ENCODE results near the gene MYH1.
"Not testable (repeated sequence)": the region's sequence is repeated elsewhere in the genome, so short reads cannot be mapped to it uniquely, and the experiment has no call there.

MYH1 gene

DNA sequence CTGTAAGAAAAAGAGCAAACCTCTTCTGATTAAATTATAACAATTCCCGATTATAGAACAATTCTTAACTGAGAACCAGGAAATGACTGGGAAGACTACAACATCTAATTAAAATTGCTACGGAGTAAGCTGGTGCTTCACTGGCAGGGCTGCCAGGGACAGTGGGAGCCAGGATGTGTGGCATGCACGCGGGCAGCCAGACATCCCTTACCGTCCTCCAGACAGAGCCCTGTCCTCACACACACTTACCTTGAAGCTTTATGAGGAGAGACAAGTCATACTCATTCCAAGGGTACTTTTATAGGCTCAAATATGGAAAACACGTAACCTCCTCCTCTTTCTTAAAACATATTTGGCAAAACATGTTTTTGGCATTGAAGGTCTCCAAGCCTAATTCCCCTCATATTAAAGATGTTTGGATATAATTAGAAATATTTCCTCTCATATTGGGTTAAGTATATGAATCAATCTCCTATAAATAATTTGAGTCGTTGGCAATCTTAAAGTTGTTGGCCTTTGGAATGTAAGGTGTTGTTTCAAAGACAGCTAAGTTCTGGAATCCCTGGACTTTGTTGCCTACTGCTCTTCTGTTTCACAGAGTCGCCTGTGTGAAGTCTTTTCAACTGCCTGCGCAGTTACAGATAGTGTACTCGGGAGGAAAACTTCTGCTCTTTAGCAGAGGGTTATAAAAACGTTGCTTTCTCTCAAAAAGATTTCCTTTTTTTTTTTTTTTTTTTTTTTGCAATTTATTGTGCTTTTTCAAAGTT is at the start of gene MYH1:
TSS of gene MYH1 (minus strand) at position 272 of the 767 bp plus-strand sequence. CDS start 1,900 bp downstream, outside the sequence.
- H3K4me3 Mint-ChIP-seq: no peak within 1 kb of the TSS
- no peaks in the 10 kb centered on the region for H3K4me1 Mint-ChIP-seq (ENCODE audit: low read depth)
- H3K9me3 Mint-ChIP-seq: no peaks in the 10 kb centered on the region
- no peaks in the 10 kb centered on the region for H3K36me3 Mint-ChIP-seq (ENCODE audit: low read depth)
- no peak within 1 kb of the TSS for H3K27ac Mint-ChIP-seq
- no peaks in the 10 kb centered on the region for H3K27me3 Mint-ChIP-seq (ENCODE audit: low read depth)

DNA sequence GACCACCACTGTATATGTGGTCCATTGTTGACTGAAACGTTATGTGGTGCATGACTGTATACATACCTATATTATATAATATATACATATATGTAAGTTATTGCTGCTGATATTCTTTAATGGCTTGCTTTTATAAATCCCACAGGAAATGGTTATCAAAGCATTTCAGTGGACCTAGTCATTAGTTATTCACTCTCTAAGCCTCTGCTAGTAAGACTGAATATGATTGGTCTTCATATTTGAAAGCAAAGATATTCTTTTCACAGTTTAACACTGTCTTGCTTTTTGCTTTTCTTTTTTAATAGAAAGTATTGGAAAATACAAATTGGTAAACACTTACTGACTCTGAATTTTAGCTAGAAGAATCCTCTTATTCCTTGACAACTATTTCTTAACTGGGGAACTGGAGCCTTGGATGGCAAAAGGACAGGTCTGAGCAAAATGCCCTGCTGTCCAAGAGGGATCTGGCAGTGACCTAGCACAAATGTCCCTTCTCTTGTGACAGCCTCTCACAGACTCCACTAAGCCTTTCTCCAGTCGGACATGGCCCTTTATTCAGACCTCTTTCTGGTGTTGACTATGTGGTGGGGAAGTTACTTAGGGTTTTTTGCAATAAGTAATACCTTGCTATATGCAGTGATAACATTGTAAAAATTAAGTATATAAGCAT is 45.8 kb upstream of the MYH1 start:
- H3K36me3 Mint-ChIP-seq (ENCODE audit: low read depth): no peaks in the 10 kb centered on the region
- no peaks in the 10 kb centered on the region for H3K9me3 Mint-ChIP-seq
- H3K4me3 Mint-ChIP-seq: no peak overlapping the region
- no peaks in the 10 kb centered on the region for H3K4me1 Mint-ChIP-seq (ENCODE audit: low read depth)
- H3K27me3 Mint-ChIP-seq (ENCODE audit: low read depth): no peaks in the 10 kb centered on the region
- no peak overlapping the region for H3K27ac Mint-ChIP-seq

DNA sequence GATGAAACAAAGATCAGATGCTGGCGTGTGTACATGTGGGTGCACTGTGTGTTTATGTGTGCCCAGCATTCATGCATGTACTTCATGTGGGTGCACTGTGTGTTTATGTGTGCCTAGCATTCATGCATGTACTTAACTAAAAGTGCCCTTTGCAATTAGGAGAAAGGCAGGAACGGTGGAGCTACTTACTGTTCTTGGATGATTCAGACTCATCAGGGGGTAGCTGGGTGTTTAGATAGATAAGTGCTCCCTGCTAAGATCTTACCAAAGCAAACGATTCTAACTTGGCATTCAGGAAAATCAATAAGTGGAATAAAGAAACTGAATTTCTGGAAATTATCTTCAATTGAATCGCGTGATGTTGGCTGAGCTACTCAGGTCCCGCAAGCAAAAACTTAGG is 39.7 kb upstream of the MYH1 start:
- Mint-ChIP-seq H3K36me3 (ENCODE audit: low read depth) (no peaks in the 10 kb centered on the region), H3K4me1 (ENCODE audit: low read depth) (no peaks in the 10 kb centered on the region), H3K27ac (no peak overlapping the region), H3K9me3 (no peaks in the 10 kb centered on the region), H3K27me3 (ENCODE audit: low read depth) (no peaks in the 10 kb centered on the region), H3K4me3 (no peak overlapping the region)

GRCh38 chr17:10557422-10557821 is 39.1 kb upstream of the MYH1 start:
- Mint-ChIP-seq H3K4me3 (no peak overlapping the region), H3K27me3 (ENCODE audit: low read depth) (no peaks in the 10 kb centered on the region), H3K27ac (no peak overlapping the region), H3K4me1 (ENCODE audit: low read depth) (no peaks in the 10 kb centered on the region), H3K36me3 (ENCODE audit: low read depth) (no peaks in the 10 kb centered on the region), H3K9me3 (no peaks in the 10 kb centered on the region)

DNA sequence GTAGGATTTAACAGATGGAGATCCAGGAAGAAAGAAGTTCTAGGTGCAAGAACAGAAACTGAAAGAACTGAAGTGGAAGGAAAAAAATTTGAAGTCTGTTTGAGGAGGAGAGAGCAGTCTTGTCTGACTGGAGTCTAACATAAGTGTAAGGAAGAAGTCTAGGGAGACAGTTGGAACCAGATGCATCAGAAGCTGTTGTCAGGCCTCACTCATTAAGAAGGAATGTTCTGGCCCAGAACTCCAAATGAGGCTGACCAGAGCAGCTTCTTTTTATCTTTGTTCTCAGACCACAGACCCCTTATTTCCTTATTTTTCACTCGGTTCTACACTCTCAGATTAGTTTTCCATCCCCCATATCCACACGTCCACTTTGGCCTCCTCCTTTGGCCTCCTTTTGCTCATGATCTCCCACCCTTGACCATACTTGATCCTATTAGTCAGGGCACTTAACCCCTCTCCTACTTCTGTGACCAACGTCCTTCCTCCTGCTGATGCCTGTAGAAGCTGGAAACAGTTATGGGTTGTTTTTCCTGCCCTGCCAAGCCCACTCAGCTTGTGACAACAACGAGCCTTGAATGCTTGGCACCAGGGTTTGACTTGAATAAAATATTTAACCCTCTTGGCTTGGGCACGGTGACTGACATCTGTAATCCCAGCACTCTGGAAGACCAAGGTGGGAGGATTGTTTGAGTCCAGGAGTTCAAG is 38.1 kb upstream of the MYH1 start:
- no peaks in the 10 kb centered on the region for H3K9me3 Mint-ChIP-seq
- no peak overlapping the region for H3K4me3 Mint-ChIP-seq
- no peak overlapping the region for H3K27ac Mint-ChIP-seq

DNA sequence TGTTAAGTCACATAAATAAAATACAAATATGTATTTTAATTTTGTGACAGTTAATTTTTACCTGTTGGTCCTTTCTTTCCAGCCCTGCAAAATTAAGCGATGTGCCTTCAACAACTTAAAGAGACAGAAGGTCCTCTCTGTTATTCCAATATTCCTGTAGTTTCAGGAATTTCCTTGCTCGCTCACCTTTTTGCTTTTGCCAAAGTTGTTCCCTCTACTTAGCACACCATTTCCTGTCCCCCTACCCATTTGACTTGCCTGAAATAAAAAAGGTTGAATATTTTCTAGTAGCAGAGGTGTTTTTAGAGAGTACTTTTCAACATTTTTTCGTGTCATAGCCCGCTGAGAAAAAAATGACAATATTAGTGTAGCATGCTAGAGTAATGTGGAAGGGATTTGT is 31.7 kb upstream of the MYH1 start:
- Mint-ChIP-seq H3K4me1 (ENCODE audit: low read depth) (no peaks in the 10 kb centered on the region), H3K27ac (no peak overlapping the region), H3K9me3 (no peaks in the 10 kb centered on the region), H3K36me3 (ENCODE audit: low read depth) (no peaks in the 10 kb centered on the region), H3K4me3 (no peak overlapping the region), H3K27me3 (ENCODE audit: low read depth) (no peaks in the 10 kb centered on the region)

More for the DNA sequence above, 38.1 kb upstream of the MYH1 start:
- no peaks in the 10 kb centered on the region for H3K27me3 Mint-ChIP-seq (ENCODE audit: low read depth)
- H3K36me3 Mint-ChIP-seq (ENCODE audit: low read depth): no peaks in the 10 kb centered on the region
- H3K4me1 Mint-ChIP-seq (ENCODE audit: low read depth): no peaks in the 10 kb centered on the region

GRCh38 chr17:10549096-10549842 is 30.9 kb upstream of the MYH1 start, which contains the start of gene MYH2:
Gene MYH2, minus strand, starts transcription at chr17:10549658. Its CDS starts 1,738 bp downstream, at chr17:10547920.
- Mint-ChIP-seq H3K27ac (no peak within 1 kb of the TSS), H3K9me3 (no peaks in the 10 kb centered on the region), H3K36me3 (ENCODE audit: low read depth) (no peaks in the 10 kb centered on the region), H3K4me1 (ENCODE audit: low read depth) (no peaks in the 10 kb centered on the region), H3K27me3 (ENCODE audit: low read depth) (no peaks in the 10 kb centered on the region), H3K4me3 (no peak within 1 kb of the TSS)

- Mint-ChIP-seq H3K27ac (no peak overlapping the region), H3K4me3 (no peak overlapping the region), H3K27me3 (ENCODE audit: low read depth) (no peaks in the 10 kb centered on the region), H3K4me1 (ENCODE audit: low read depth) (no peaks in the 10 kb centered on the region), H3K9me3 (peaks cover under 1% of the 10 kb centered on the region), H3K36me3 (ENCODE audit: low read depth) (no peaks in the 10 kb centered on the region)
Measured at GRCh38 chr17:10547351-10547750, 29.0 kb upstream of the MYH1 start.

- not testable (repeated sequence) for H3K36me3 Mint-ChIP-seq (ENCODE audit: low read depth); H3K27ac Mint-ChIP-seq; H3K4me1 Mint-ChIP-seq (ENCODE audit: low read depth); H3K4me3 Mint-ChIP-seq; H3K27me3 Mint-ChIP-seq (ENCODE audit: low read depth)
- H3K9me3 Mint-ChIP-seq: peaks cover 17% of the 10 kb centered on the region
Measured at GRCh38 chr17:10543486-10543885, 25.1 kb upstream of the MYH1 start.

- peaks cover 17% of the 10 kb centered on the region for H3K9me3 Mint-ChIP-seq
- not testable (repeated sequence) for H3K27ac Mint-ChIP-seq; H3K4me1 Mint-ChIP-seq (ENCODE audit: low read depth); H3K27me3 Mint-ChIP-seq (ENCODE audit: low read depth); H3K4me3 Mint-ChIP-seq; H3K36me3 Mint-ChIP-seq (ENCODE audit: low read depth)
Measured at GRCh38 chr17:10541179-10541578, 22.8 kb upstream of the MYH1 start.

DNA sequence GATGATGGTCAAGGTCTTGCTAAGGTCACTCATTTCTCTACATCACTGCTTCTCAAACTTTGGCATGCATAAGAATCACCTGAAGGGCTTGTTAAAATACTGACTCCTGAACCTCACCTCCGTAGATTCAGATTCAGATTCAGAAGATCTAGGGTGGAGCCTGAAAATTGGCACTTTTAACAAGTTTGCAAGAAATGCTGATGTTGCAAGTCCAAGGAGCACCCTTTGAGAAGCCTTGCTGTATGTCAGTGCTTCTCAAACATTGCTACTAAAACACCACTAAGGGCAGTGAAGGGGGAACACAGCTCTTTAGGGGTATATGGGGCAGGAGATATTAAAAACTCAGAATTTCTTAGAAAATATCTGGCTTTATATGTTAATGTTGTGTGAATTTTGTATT is 13.7 kb upstream of the MYH1 start:
- no peaks in the 10 kb centered on the region for H3K36me3 Mint-ChIP-seq (ENCODE audit: low read depth)
- no peak overlapping the region for H3K4me3 Mint-ChIP-seq
- no peaks in the 10 kb centered on the region for H3K9me3 Mint-ChIP-seq
- H3K27me3 Mint-ChIP-seq (ENCODE audit: low read depth): no peaks in the 10 kb centered on the region
- no peaks in the 10 kb centered on the region for H3K4me1 Mint-ChIP-seq (ENCODE audit: low read depth)
- H3K27ac Mint-ChIP-seq: no peak overlapping the region

GRCh38 chr17:10527419-10527818 is 9.1 kb upstream of the MYH1 start:
- Mint-ChIP-seq H3K36me3 (ENCODE audit: low read depth) (no peaks in the 10 kb centered on the region), H3K4me3 (no peak overlapping the region), H3K4me1 (ENCODE audit: low read depth) (no peaks in the 10 kb centered on the region), H3K27ac (no peak overlapping the region), H3K27me3 (ENCODE audit: low read depth) (no peaks in the 10 kb centered on the region), H3K9me3 (peaks cover 5% of the 10 kb centered on the region)

GRCh38 chr17:10526517-10526916 is 8.2 kb upstream of the MYH1 start:
- H3K9me3 Mint-ChIP-seq: peaks cover 5% of the 10 kb centered on the region
- no peak overlapping the region for H3K27ac Mint-ChIP-seq
- no peaks in the 10 kb centered on the region for H3K27me3 Mint-ChIP-seq (ENCODE audit: low read depth)
- no peaks in the 10 kb centered on the region for H3K36me3 Mint-ChIP-seq (ENCODE audit: low read depth)
- H3K4me1 Mint-ChIP-seq (ENCODE audit: low read depth): no peaks in the 10 kb centered on the region
- H3K4me3 Mint-ChIP-seq: no peak overlapping the region

DNA sequence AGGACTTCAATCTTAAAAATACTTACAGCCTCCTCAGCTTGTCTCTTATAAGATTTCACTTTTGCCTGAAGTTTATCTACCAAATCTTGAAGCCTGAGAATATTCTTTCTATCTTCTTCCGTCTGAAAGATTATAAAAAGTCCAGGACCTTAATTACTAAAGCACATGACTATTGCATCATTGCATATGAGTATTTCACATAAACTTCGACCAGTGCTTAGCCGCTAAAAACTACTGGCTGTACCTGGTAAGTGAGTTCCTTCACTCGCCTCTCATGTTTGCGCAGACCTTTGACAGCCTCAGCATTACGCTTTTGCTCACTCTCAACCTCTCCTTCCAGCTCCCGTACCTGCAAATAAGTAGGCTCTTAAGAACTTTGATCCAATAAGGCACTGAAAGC is 4.7 kb upstream of the MYH1 start:
- Mint-ChIP-seq H3K4me1 (ENCODE audit: low read depth) (no peaks in the 10 kb centered on the region), H3K27me3 (ENCODE audit: low read depth) (no peaks in the 10 kb centered on the region), H3K9me3 (peaks cover 5% of the 10 kb centered on the region), H3K4me3 (no peak overlapping the region), H3K27ac (no peak overlapping the region), H3K36me3 (ENCODE audit: low read depth) (no peaks in the 10 kb centered on the region)
